HEK293 (cell line): Measurements from ENCODE around the gene SLC39A11.

Experiments
- CTCF ChIP-seq: fragments of 450-650 bp; formaldehyde crosslinking; IDR thresholded peaks from 2 replicates; pipeline ENCODE4 v1.5.1; 2016; ENCODE audit warnings: missing biosample characterization, missing genetic modification characterization
- GLI2 ChIP-seq: fragments of 450-650 bp; formaldehyde crosslinking; IDR thresholded peaks from 2 replicates; pipeline ENCODE4; 2017; ENCODE audit warnings: missing biosample characterization, missing genetic modification characterization, low read depth, borderline replicate concordance
- HIC1 ChIP-seq: fragments of 450-650 bp; formaldehyde crosslinking; IDR thresholded peaks from 2 replicates; pipeline ENCODE4 v1.5.1; 2016; ENCODE audit warnings: missing biosample characterization, missing genetic modification characterization
- KLF7 ChIP-seq: fragments of 450-650 bp; formaldehyde crosslinking; IDR thresholded peaks from 2 replicates; pipeline ENCODE4 v1.5.1; 2016; ENCODE audit warnings: missing biosample characterization, missing genetic modification characterization, borderline replicate concordance
- OSR2 ChIP-seq: fragments of 450-650 bp; formaldehyde crosslinking; IDR thresholded peaks from 2 replicates; pipeline ENCODE4 v1.5.1; 2016; ENCODE audit warnings: missing biosample characterization, missing genetic modification characterization
- RBAK ChIP-seq: fragments of 450-650 bp; formaldehyde crosslinking; IDR thresholded peaks from 2 replicates; pipeline ENCODE4 v1.5.1; 2016; ENCODE audit warnings: missing biosample characterization, missing genetic modification characterization
- SALL2 ChIP-seq: fragments of 450-650 bp; formaldehyde crosslinking; IDR thresholded peaks from 2 replicates; pipeline ENCODE4 v1.5.0; 2017; ENCODE audit warnings: missing biosample characterization, mild to moderate bottlenecking, missing genetic modification characterization, borderline replicate concordance
- SCRT1 ChIP-seq: fragments of 450-650 bp; formaldehyde crosslinking; IDR thresholded peaks from 2 replicates; pipeline ENCODE4 v1.5.1; 2016; ENCODE audit warnings: missing biosample characterization, missing genetic modification characterization, borderline replicate concordance
- YY2 ChIP-seq: fragments of 450-650 bp; formaldehyde crosslinking; IDR thresholded peaks from 2 replicates; pipeline ENCODE4 v1.5.1; 2016; ENCODE audit warnings: missing biosample characterization, missing genetic modification characterization
- ZBTB1 ChIP-seq: fragments of 450-650 bp; formaldehyde crosslinking; IDR thresholded peaks from 2 replicates; pipeline ENCODE4 v1.5.1; 2016; ENCODE audit warnings: missing biosample characterization, missing genetic modification characterization
- ZBTB48 ChIP-seq: fragments of 450-650 bp; formaldehyde crosslinking; IDR thresholded peaks from 2 replicates; pipeline ENCODE4 v1.5.1; 2016; ENCODE audit warnings: missing biosample characterization, missing genetic modification characterization
- ZEB2 ChIP-seq: fragments of 450-650 bp; formaldehyde crosslinking; IDR thresholded peaks from 2 replicates; pipeline ENCODE4 v1.5.1; 2016; ENCODE audit warnings: missing biosample characterization, missing genetic modification characterization
- ZNF10 ChIP-seq: fragments of 450-650 bp; formaldehyde crosslinking; IDR thresholded peaks from 2 replicates; pipeline ENCODE4 v1.5.1; 2017; ENCODE audit warnings: missing biosample characterization, missing genetic modification characterization
- ZNF112 ChIP-seq: fragments of 450-650 bp; formaldehyde crosslinking; IDR thresholded peaks from 2 replicates; pipeline ENCODE4 v1.5.0; 2017; ENCODE audit warnings: missing biosample characterization, missing genetic modification characterization
- ZNF16 ChIP-seq: fragments of 450-650 bp; formaldehyde crosslinking; IDR thresholded peaks from 2 replicates; pipeline ENCODE4 v1.5.1; 2016; ENCODE audit warnings: low read depth, missing biosample characterization, missing genetic modification characterization
- ZNF169 ChIP-seq: fragments of 450-650 bp; formaldehyde crosslinking; IDR thresholded peaks from 2 replicates; pipeline ENCODE4 v1.5.1; 2016; ENCODE audit warnings: missing biosample characterization, missing genetic modification characterization
- ZNF175 ChIP-seq: fragments of 450-650 bp; formaldehyde crosslinking; IDR thresholded peaks from 2 replicates; pipeline ENCODE4 v1.5.1; 2016; ENCODE audit warnings: missing biosample characterization, missing genetic modification characterization
- ZNF19 ChIP-seq: fragments of 450-650 bp; formaldehyde crosslinking; IDR thresholded peaks from 2 replicates; pipeline ENCODE4; 2016; ENCODE audit warnings: missing biosample characterization, missing genetic modification characterization, low read depth
- ZNF2 ChIP-seq: fragments of 450-650 bp; formaldehyde crosslinking; IDR thresholded peaks from 2 replicates; pipeline ENCODE4 v1.5.1; 2016; ENCODE audit warnings: missing biosample characterization, missing genetic modification characterization
- ZNF211 ChIP-seq: fragments of 450-650 bp; formaldehyde crosslinking; IDR thresholded peaks from 2 replicates; pipeline ENCODE4 v1.5.1; 2016; ENCODE audit warnings: low read depth, missing biosample characterization, missing genetic modification characterization
- ZNF214 ChIP-seq: fragments of 450-650 bp; formaldehyde crosslinking; IDR thresholded peaks from 2 replicates; pipeline ENCODE4 v1.5.1; 2017; ENCODE audit warnings: missing biosample characterization, mild to moderate bottlenecking, missing genetic modification characterization, borderline replicate concordance
- ZNF341 ChIP-seq: fragments of 450-650 bp; formaldehyde crosslinking; IDR thresholded peaks from 2 replicates; pipeline ENCODE4; 2016; ENCODE audit warnings: low read depth, missing biosample characterization, missing genetic modification characterization
- ZNF391 ChIP-seq: fragments of 450-650 bp; formaldehyde crosslinking; IDR thresholded peaks from 2 replicates; pipeline ENCODE4 v1.5.1; 2016; ENCODE audit warnings: low read depth, missing biosample characterization, missing genetic modification characterization, borderline replicate concordance
- ZNF423 ChIP-seq: fragments of 450-650 bp; formaldehyde crosslinking; IDR thresholded peaks from 2 replicates; pipeline ENCODE4 v1.5.1; 2016; ENCODE audit warnings: missing biosample characterization, missing genetic modification characterization
- ZNF585B ChIP-seq: fragments of 450-650 bp; formaldehyde crosslinking; IDR thresholded peaks from 2 replicates; pipeline ENCODE4 v1.5.1; 2016; ENCODE audit warnings: missing biosample characterization, missing genetic modification characterization
- ZNF600 ChIP-seq: fragments of 450-650 bp; formaldehyde crosslinking; IDR thresholded peaks from 2 replicates; pipeline ENCODE4 v1.5.1; 2016; ENCODE audit warnings: missing biosample characterization, missing genetic modification characterization
- ZNF626 ChIP-seq: fragments of 450-650 bp; sonication (Bioruptor Pico); formaldehyde crosslinking; IDR thresholded peaks from 2 replicates; pipeline ENCODE4 v1.5.1; 2018; ENCODE audit warnings: missing biosample characterization, missing genetic modification characterization, inconsistent platforms
- ZNF664 ChIP-seq: fragments of 450-650 bp; formaldehyde crosslinking; IDR thresholded peaks from 2 replicates; pipeline ENCODE4 v1.5.1; 2016; ENCODE audit warnings: missing biosample characterization, missing genetic modification characterization
- ZNF670 ChIP-seq: fragments of 450-650 bp; formaldehyde crosslinking; IDR thresholded peaks from 2 replicates; pipeline ENCODE4 v1.5.1; 2016; ENCODE audit warnings: missing biosample characterization, missing genetic modification characterization, low read depth
- ZNF707 ChIP-seq: fragments of 450-650 bp; formaldehyde crosslinking; IDR thresholded peaks from 2 replicates; pipeline ENCODE4 v1.5.1; 2016; ENCODE audit warnings: missing biosample characterization, missing genetic modification characterization
- ZNF777 ChIP-seq: fragments of 450-650 bp; formaldehyde crosslinking; IDR thresholded peaks from 2 replicates; pipeline ENCODE4 v1.5.1; 2017; ENCODE audit warnings: missing biosample characterization, missing genetic modification characterization, borderline replicate concordance
- ZNF830 ChIP-seq: fragments of 450-650 bp; IDR thresholded peaks from 2 replicates; pipeline ENCODE4 v1.5.0; 2018; ENCODE audit warnings: missing biosample characterization, missing genetic modification characterization, low read depth, mild to moderate bottlenecking, moderate library complexity
- TF ChIP-seq, protein P1 (sequence below): fragments of 450-650 bp; formaldehyde crosslinking; IDR thresholded peaks from 2 replicates; pipeline ENCODE4 v1.5.1; 2017; ENCODE audit warnings: missing biosample characterization, missing genetic modification characterization
- TF ChIP-seq, protein P2 (sequence below): fragments of 450-650 bp; formaldehyde crosslinking; optimal IDR thresholded peaks from 2 replicates; pipeline ENCODE3; 2016; ENCODE audit warnings: missing biosample characterization, mild to moderate bottlenecking, missing genetic modification characterization

Gene SLC39A11

GRCh38 chr17:72683506-72684404, 408.7 kb downstream of the SLC39A11 start (continued):
- TF ChIP-seq ZNF341 (tag by site-specific recombination) (peak; percentile 91), ZNF19 (no peak), ZNF175 (tag by site-specific recombination) (no peak), ZNF169 (tag by site-specific recombination) (no peak), HIC1 (peak; percentile 96), ZNF391 (tag by site-specific recombination) (no peak), ZNF10 (tag by site-specific recombination) (peak; percentile 40; the same call in 1 of the 2 replicates), RBAK (tag by site-specific recombination) (no peak), ZEB2 (tag by site-specific recombination) (peak; percentile 85), ZNF707 (no peak), YY2 (tag by site-specific recombination) (no peak), ZNF664 (tag by site-specific recombination) (no peak), ZNF830 (tag by site-specific recombination) (no peak), ZNF600 (tag by site-specific recombination) (peak; percentile 25; the same call in 1 of the 2 replicates), SCRT1 (no peak), ZNF2 (tag by site-specific recombination) (no peak), ZNF214 (tag by site-specific recombination) (no peak), ZNF112 (tag by site-specific recombination) (no peak), ZNF777 (tag by site-specific recombination) (no peak), ZBTB48 (peak; percentile 91), OSR2 (tag by site-specific recombination) (peak; percentile 82), ZNF211 (no peak), SALL2 (tag by site-specific recombination) (no peak), ZNF585B (tag by site-specific recombination) (no peak), GLI2 (tag by site-specific recombination) (peak; percentile 57; the same call in 1 of the 2 replicates), KLF7 (no peak), ZBTB1 (peak; percentile 52; the same call in 1 of the 2 replicates), ZNF423 (tag by site-specific recombination) (peak; percentile 96), CTCF (no peak), ZNF16 (tag by site-specific recombination) (no peak), ZNF670 (tag by site-specific recombination) (no peak), ZNF626 (no peak)
- TF ChIP-seq, protein P1, sequence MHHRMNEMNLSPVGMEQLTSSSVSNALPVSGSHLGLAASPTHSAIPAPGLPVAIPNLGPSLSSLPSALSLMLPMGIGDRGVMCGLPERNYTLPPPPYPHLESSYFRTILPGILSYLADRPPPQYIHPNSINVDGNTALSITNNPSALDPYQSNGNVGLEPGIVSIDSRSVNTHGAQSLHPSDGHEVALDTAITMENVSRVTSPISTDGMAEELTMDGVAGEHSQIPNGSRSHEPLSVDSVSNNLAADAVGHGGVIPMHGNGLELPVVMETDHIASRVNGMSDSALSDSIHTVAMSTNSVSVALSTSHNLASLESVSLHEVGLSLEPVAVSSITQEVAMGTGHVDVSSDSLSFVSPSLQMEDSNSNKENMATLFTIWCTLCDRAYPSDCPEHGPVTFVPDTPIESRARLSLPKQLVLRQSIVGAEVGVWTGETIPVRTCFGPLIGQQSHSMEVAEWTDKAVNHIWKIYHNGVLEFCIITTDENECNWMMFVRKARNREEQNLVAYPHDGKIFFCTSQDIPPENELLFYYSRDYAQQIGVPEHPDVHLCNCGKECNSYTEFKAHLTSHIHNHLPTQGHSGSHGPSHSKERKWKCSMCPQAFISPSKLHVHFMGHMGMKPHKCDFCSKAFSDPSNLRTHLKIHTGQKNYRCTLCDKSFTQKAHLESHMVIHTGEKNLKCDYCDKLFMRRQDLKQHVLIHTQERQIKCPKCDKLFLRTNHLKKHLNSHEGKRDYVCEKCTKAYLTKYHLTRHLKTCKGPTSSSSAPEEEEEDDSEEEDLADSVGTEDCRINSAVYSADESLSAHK: peak; percentile 71
- TF ChIP-seq, protein P2, sequence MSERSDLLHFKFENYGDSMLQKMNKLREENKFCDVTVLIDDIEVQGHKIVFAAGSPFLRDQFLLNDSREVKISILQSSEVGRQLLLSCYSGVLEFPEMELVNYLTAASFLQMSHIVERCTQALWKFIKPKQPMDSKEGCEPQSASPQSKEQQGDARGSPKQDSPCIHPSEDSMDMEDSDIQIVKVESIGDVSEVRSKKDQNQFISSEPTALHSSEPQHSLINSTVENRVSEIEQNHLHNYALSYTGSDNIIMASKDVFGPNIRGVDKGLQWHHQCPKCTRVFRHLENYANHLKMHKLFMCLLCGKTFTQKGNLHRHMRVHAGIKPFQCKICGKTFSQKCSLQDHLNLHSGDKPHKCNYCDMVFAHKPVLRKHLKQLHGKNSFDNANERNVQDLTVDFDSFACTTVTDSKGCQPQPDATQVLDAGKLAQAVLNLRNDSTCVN (tag by site-specific recombination): no peak
